Mucosa of descending colon (tissue), 3 donors: ENCODE data around the gene B3GNT9. TPM values are rescaled to one million over a fixed set of nuclear protein-coding genes. Genes with fewer than 3 reads are reported as not detected.

ENCODE experiments used
- ATAC-seq: fragments of 200-7000 bp; cut with Tn5 transposase; one replicate; pipeline ENCODE4 v1.9.1; 2020; ENCODE audit warnings: mild to moderate bottlenecking, moderate library complexity
- DNase-seq, 3 donors: peaks; one replicate each; pipeline ENCODE4 v3.0.0-alpha.2; 2020
- H3K36me3 ChIP-seq: fragments of 200-600 bp; one replicate; pipeline ENCODE4 v1.8.0; 2021; ENCODE audit warnings: low read depth, mild to moderate bottlenecking
- H3K4me1 ChIP-seq: fragments of 200-600 bp; one replicate; pipeline ENCODE4 v1.8.0; 2021; ENCODE audit warnings: low read depth, mild to moderate bottlenecking
- H3K4me3 ChIP-seq: fragments of 200-600 bp; one replicate; pipeline ENCODE4 v1.8.0; 2021; ENCODE audit warnings: mild to moderate bottlenecking
- H3K9me3 ChIP-seq: fragments of 200-600 bp; one replicate; pipeline ENCODE4 v1.8.0; 2021; ENCODE audit warnings: mild to moderate bottlenecking
- intact Hi-C, 2 donors: fragments of 100-400 bp; cut with DNase I in 1 of 2; cut with micrococcal nuclease in 1 of 2; formaldehyde crosslinking; loops; one replicate each; pipeline versions ENCODE4 v1.11.0 to v1.11.1; 2022; cut with DNase I, micrococcal nuclease
- total RNA-seq, 3 donors: library from RNA; stranded (reverse); fragmentation: NEBNext Ultra II Directional in 2 of 3; extraction: Animal tissue kit (Norgen Biotek cat#: 25700) in 2 of 3; gene quantifications; one replicate each; pipeline versions ENCODE4 v1.2.1 to v1.2.4, GENCODE V29; 2021 to 2023
- TF ChIP-seq, protein P1 (sequence below): fragments of 200-600 bp; IDR thresholded peaks from one replicate; pipeline ENCODE4 v1.8.0; 2022; ENCODE audit warnings: antibody characterized with exemption, mild to moderate bottlenecking
- donor health status: DM: no; HTN: no; CAD: no; lungs with moderate emphysema.
- donor health status: DM: no; HTN: no; CAD: no.
- donor health status: DM: no; HTN: yes; CAD: no.

Gene B3GNT9
- total RNA-seq, 3 donors from 2014 or later, result 1.5 to 8.4 (median 4.0) TPM

GRCh38 chr16:67197704-67198103 lies 46.9 kb upstream of the B3GNT9 start:
- no peaks in the 10 kb centered on the region for H3K9me3 ChIP-seq
- intact Hi-C loops, result no loop called here
- no peak for DNase-seq
- H3K36me3 ChIP-seq, result peaks cover 15% of the 10 kb centered on the region
- ATAC-seq, result no peak
- H3K4me3 ChIP-seq, result no peak overlapping the region
- peaks cover 36% of the 10 kb centered on the region for H3K4me1 ChIP-seq
- TF ChIP-seq, protein P1, sequence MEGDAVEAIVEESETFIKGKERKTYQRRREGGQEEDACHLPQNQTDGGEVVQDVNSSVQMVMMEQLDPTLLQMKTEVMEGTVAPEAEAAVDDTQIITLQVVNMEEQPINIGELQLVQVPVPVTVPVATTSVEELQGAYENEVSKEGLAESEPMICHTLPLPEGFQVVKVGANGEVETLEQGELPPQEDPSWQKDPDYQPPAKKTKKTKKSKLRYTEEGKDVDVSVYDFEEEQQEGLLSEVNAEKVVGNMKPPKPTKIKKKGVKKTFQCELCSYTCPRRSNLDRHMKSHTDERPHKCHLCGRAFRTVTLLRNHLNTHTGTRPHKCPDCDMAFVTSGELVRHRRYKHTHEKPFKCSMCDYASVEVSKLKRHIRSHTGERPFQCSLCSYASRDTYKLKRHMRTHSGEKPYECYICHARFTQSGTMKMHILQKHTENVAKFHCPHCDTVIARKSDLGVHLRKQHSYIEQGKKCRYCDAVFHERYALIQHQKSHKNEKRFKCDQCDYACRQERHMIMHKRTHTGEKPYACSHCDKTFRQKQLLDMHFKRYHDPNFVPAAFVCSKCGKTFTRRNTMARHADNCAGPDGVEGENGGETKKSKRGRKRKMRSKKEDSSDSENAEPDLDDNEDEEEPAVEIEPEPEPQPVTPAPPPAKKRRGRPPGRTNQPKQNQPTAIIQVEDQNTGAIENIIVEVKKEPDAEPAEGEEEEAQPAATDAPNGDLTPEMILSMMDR, result no peak

- intact Hi-C loops, result no loop called here
- H3K4me1 ChIP-seq, result peaks cover 39% of the 10 kb centered on the region
- H3K4me3 ChIP-seq, result no peak overlapping the region
- H3K36me3 ChIP-seq, result peaks cover 14% of the 10 kb centered on the region
- DNase-seq, result no peak
- no peaks in the 10 kb centered on the region for H3K9me3 ChIP-seq
- no peak for ATAC-seq
- TF ChIP-seq, protein P1, result no peak
Measured at GRCh38 chr16:67196881-67197280, 46.1 kb upstream of the B3GNT9 start.

GRCh38 chr16:67195676-67196075 lies 44.9 kb upstream of the B3GNT9 start:
- intact Hi-C loops, result no loop called here
- TF ChIP-seq, protein P1, result no peak
- ATAC-seq (no peak), DNase-seq (no peak)
- Histone ChIP-seq H3K4me1 (peaks cover 45% of the 10 kb centered on the region), H3K36me3 (peaks cover 14% of the 10 kb centered on the region), H3K4me3 (no peak overlapping the region), H3K9me3 (no peaks in the 10 kb centered on the region)

- DNase-seq (no peak), ATAC-seq (no peak)
- H3K4me3 ChIP-seq, result no peak overlapping the region
- H3K4me1 ChIP-seq, result peaks cover 39% of the 10 kb centered on the region
- H3K36me3 ChIP-seq, result peaks cover 14% of the 10 kb centered on the region
- TF ChIP-seq, protein P1, result no peak
- H3K9me3 ChIP-seq, result no peaks in the 10 kb centered on the region
- intact Hi-C loops, result no loop called here
Measured at GRCh38 chr16:67194260-67194659, 43.5 kb upstream of the B3GNT9 start.

GRCh38 chr16:67193536-67193935 lies 42.7 kb upstream of the B3GNT9 start:
- peaks cover 14% of the 10 kb centered on the region for H3K36me3 ChIP-seq
- TF ChIP-seq, protein P1, result no peak
- no peaks in the 10 kb centered on the region for H3K9me3 ChIP-seq
- ATAC-seq (no peak), DNase-seq (no peak)
- H3K4me1 ChIP-seq, result peaks cover 34% of the 10 kb centered on the region
- intact Hi-C loops, result no loop called here
- no peak overlapping the region for H3K4me3 ChIP-seq

DNA sequence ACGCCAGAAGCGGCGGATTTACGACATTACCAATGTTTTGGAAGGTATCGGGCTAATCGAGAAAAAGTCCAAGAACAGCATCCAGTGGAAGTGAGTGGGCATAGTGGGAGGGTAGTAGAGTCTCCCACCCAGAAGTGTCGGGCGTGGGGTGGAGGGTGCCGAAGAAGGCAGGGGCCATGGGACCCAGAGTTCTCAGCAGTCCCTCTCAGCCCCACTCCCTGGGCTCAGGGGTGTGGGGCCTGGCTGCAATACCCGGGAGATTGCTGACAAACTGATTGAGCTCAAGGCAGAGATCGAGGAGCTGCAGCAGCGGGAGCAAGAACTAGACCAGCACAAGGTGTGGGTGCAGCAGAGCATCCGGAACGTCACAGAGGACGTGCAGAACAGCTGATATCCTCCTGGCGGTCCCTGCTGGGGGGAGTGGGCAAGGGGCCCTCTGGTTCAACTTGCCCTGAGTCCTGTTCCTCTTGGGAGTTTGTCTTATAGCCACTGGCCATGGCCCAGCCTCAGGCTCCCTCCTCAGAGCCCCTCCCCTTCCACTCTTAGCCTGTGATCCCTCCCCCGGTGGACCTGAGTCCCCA lies 42.1 kb upstream of the B3GNT9 start:
- DNase-seq, result no peak
- Histone ChIP-seq H3K36me3 (peaks cover 14% of the 10 kb centered on the region), H3K4me3 (peak overlapping the region; percentile 93), H3K9me3 (no peaks in the 10 kb centered on the region), H3K4me1 (peaks cover 27% of the 10 kb centered on the region)
- intact Hi-C loops, result no loop called here
- ATAC-seq, result no peak
- TF ChIP-seq, protein P1, result no peak
